GM18498 (cell line): ENCODE results near the gene ZNF101.
A peak's percentile ranks its signal among the peaks of the same experiment; 100 is the strongest.
"Not testable (repeated sequence)": the region's sequence is repeated elsewhere in the genome, so short reads cannot be mapped to it uniquely, and the experiment has no call there.

Experiments used
- ATAC-seq: cut with Tn5 transposase; IDR thresholded peaks from one replicate; pipeline ENCODE4 v1.9.1; 2021; ENCODE audit warnings: mild to moderate bottlenecking, moderate library complexity; ENCODE audit not compliant: unreplicated experiment

The ZNF101 gene

GRCh38 chr19:19659646-19660245 lies 8.9 kb upstream of the ZNF101 start:
- ATAC-seq = no peak

- no peak for ATAC-seq
Observed at GRCh38 chr19:19661141-19661674, 7.4 kb upstream of the ZNF101 start.

- peak; percentile 39 for ATAC-seq
Observed at GRCh38 chr19:19661675-19662251, 6.9 kb upstream of the ZNF101 start.

GRCh38 chr19:19662344-19662743 lies 6.3 kb upstream of the ZNF101 start:
- no peak for ATAC-seq

GRCh38 chr19:19662871-19663255 lies 5.8 kb upstream of the ZNF101 start:
- no peak for ATAC-seq

- peak; percentile 71 for ATAC-seq
Observed at GRCh38 chr19:19663256-19664120, 5.2 kb upstream of the ZNF101 start, which contains the start of gene ATP13A1. Gene ATP13A1, minus strand, starts transcription at chr19:19663676. Its CDS starts 10 bp downstream, at chr19:19663666.

GRCh38 chr19:19665420-19665948 lies 3.2 kb upstream of the ZNF101 start:
- not testable (repeated sequence) for ATAC-seq

GRCh38 chr19:19670070-19670551 lies 1.5 kb downstream of the ZNF101 start:
- no peak for ATAC-seq

- ATAC-seq = no peak
Observed at GRCh38 chr19:19672816-19673215, 4.2 kb downstream of the ZNF101 start.

- no peak for ATAC-seq
Observed at GRCh38 chr19:19674315-19674714, 5.7 kb downstream of the ZNF101 start.

GRCh38 chr19:19677579-19677978 lies 8.9 kb downstream of the ZNF101 start:
- ATAC-seq = no peak

GRCh38 chr19:19679176-19680073 lies 10.8 kb downstream of the ZNF101 start:
- no peak for ATAC-seq

GRCh38 chr19:19686119-19686518 lies 17.5 kb downstream of the ZNF101 start:
- not testable (repeated sequence) for ATAC-seq

- no peak for ATAC-seq
Observed at GRCh38 chr19:19686580-19686979, 17.9 kb downstream of the ZNF101 start.

GRCh38 chr19:19687090-19687489 lies 18.5 kb downstream of the ZNF101 start:
- no peak for ATAC-seq

GRCh38 chr19:19689023-19689422 lies 20.4 kb downstream of the ZNF101 start:
- ATAC-seq = not testable (repeated sequence)

- ATAC-seq = no peak
Observed at GRCh38 chr19:19691683-19692082, 23.0 kb downstream of the ZNF101 start.

- no peak for ATAC-seq
Observed at GRCh38 chr19:19696386-19696785, 27.7 kb downstream of the ZNF101 start.

GRCh38 chr19:19697589-19697988 lies 28.9 kb downstream of the ZNF101 start:
- ATAC-seq = no peak

GRCh38 chr19:19700493-19700892 lies 31.9 kb downstream of the ZNF101 start:
- ATAC-seq = not testable (repeated sequence)
